H9 (cell line): Measurements from ENCODE around the gene KAT8. TPM values are rescaled to one million over a fixed set of nuclear protein-coding genes. Genes with fewer than 3 reads are reported as not detected.

Experiments used
- DNase-seq: peaks from one replicate; pipeline ENCODE4 v3.0.0-alpha.2; 2017
- H2AFZ ChIP-seq: one replicate; pipeline ENCODE4 v1.6.1; 2013; ENCODE audit warnings: mild to moderate bottlenecking, low read length, control low read depth, moderate library complexity
- H2AK5ac ChIP-seq: 2 replicates; pipeline ENCODE4 v1.6.1; 2013; ENCODE audit warnings: low read length, control low read depth, mixed read lengths; ENCODE audit not compliant: insufficient read length
- H2BK120ac ChIP-seq: one replicate; pipeline ENCODE4 v1.6.1; 2013; ENCODE audit warnings: low read depth, mild to moderate bottlenecking, low read length, control low read depth, inconsistent platforms; ENCODE audit not compliant: poor library complexity, severe bottlenecking
- H2BK12ac ChIP-seq: 2 replicates; pipeline ENCODE4 v1.6.1; 2013; ENCODE audit warnings: low read length, control low read depth, mixed read lengths, low read depth; ENCODE audit not compliant: insufficient read length
- H2BK15ac ChIP-seq: 2 replicates; pipeline ENCODE4 v1.6.1; 2013; ENCODE audit warnings: low read depth, low read length, control low read depth
- H2BK20ac ChIP-seq: one replicate; pipeline ENCODE4 v1.6.1; 2013; ENCODE audit warnings: low read depth, mild to moderate bottlenecking, low read length, control low read depth, inconsistent platforms; ENCODE audit not compliant: poor library complexity, severe bottlenecking
- H2BK5ac ChIP-seq: 2 replicates; pipeline ENCODE4 v1.6.1; 2013; ENCODE audit warnings: low read length, control low read depth, mixed read lengths; ENCODE audit not compliant: insufficient read length
- H3K14ac ChIP-seq: 2 replicates; pipeline ENCODE4 v1.6.1; 2013; ENCODE audit warnings: low read length, control low read depth; ENCODE audit not compliant: insufficient read depth
- H3K18ac ChIP-seq: 2 replicates; pipeline ENCODE4 v1.6.1; 2013; ENCODE audit warnings: low read depth, mild to moderate bottlenecking, mixed read lengths, low read length, control low read depth; ENCODE audit not compliant: insufficient read length
- H3K23ac ChIP-seq: 2 replicates; pipeline ENCODE4 v1.6.1; 2013; ENCODE audit warnings: low read length, control low read depth, mixed read lengths, low read depth; ENCODE audit not compliant: insufficient read length
- H3K23me2 ChIP-seq: 2 replicates; pipeline ENCODE4 v1.6.1; 2013; ENCODE audit warnings: low read depth, mild to moderate bottlenecking, mixed read lengths, low read length, control low read depth; ENCODE audit not compliant: insufficient read length, poor library complexity, severe bottlenecking
- H3K27ac ChIP-seq: 2 replicates; pipeline ENCODE4 v1.5.1; 2013; ENCODE audit warnings: low read length, control low read depth, mixed read lengths, low read depth; ENCODE audit not compliant: insufficient read length
- H3K27me3 ChIP-seq: 2 replicates; pipeline ENCODE4 v1.6.1; 2013; ENCODE audit warnings: low read length, control low read depth, inconsistent platforms; ENCODE audit not compliant: insufficient read depth
- H3K4ac ChIP-seq: 2 replicates; pipeline ENCODE4 v1.6.1; 2013; ENCODE audit warnings: low read depth, mild to moderate bottlenecking, control low read depth, inconsistent platforms, low read length, moderate library complexity
- H3K4me1 ChIP-seq: 2 replicates; pipeline ENCODE4 v1.6.1; 2013; ENCODE audit warnings: low read length, control low read depth, inconsistent platforms; ENCODE audit not compliant: insufficient read depth
- H3K4me2 ChIP-seq: 2 replicates; pipeline ENCODE4 v1.6.1; 2013; ENCODE audit warnings: low read length, control low read depth, mixed read lengths; ENCODE audit not compliant: insufficient read length, insufficient read depth
- H3K56ac ChIP-seq: 2 replicates; pipeline ENCODE4 v1.6.1; 2013; ENCODE audit warnings: low read depth, mild to moderate bottlenecking, mixed read lengths, low read length, control low read depth; ENCODE audit not compliant: insufficient read length
- H3K79me1 ChIP-seq: 2 replicates; pipeline ENCODE4 v1.6.1; 2013; ENCODE audit warnings: low read depth, mild to moderate bottlenecking, moderate library complexity, low read length, control low read depth, inconsistent platforms; ENCODE audit not compliant: insufficient read depth, poor library complexity, severe bottlenecking
- H3K79me2 ChIP-seq: 2 replicates; pipeline ENCODE4 v1.6.1; 2013; ENCODE audit warnings: low read length, control low read depth, inconsistent platforms; ENCODE audit not compliant: insufficient read depth
- H3K9ac ChIP-seq: 2 replicates; pipeline ENCODE4 v1.6.1; 2013; ENCODE audit warnings: low read length, control low read depth, mixed read lengths; ENCODE audit not compliant: insufficient read length; ENCODE audit errors: extremely low read depth
- H3K9me3 ChIP-seq: one replicate; pipeline ENCODE4 v1.6.1; 2013; ENCODE audit warnings: low read depth, low read length, inconsistent platforms; ENCODE audit not compliant: control insufficient read depth
- H3T11ph ChIP-seq: one replicate; pipeline ENCODE4 v1.6.1; 2013; ENCODE audit warnings: mild to moderate bottlenecking, low read length, control low read depth, inconsistent platforms
- H4K20me1 ChIP-seq: one replicate; pipeline ENCODE4 v1.6.1; 2013; ENCODE audit not compliant: control insufficient read depth, insufficient read length, insufficient read depth
- H4K5ac ChIP-seq: 2 replicates; pipeline ENCODE4 v1.6.1; 2013; ENCODE audit warnings: low read depth, mild to moderate bottlenecking, mixed read lengths, low read length, control low read depth; ENCODE audit not compliant: insufficient read length
- H4K8ac ChIP-seq: replicated peaks from 2 replicates; pipeline ENCODE4 v1.6.1; 2013; ENCODE audit warnings: low read length, control low read depth, mixed read lengths, low read depth; ENCODE audit not compliant: insufficient read length
- H4K91ac ChIP-seq: 2 replicates; pipeline ENCODE4 v1.6.1; 2013; ENCODE audit warnings: low read depth, mild to moderate bottlenecking, moderate library complexity, mixed read lengths, low read length, control low read depth; ENCODE audit not compliant: insufficient read length
- H3K27ac Mint-ChIP-seq, 3 experiments: 2 replicates in 2 of 3; 3 replicates in 1 of 3; pipeline ENCODE4 v1.8.0; 2020 to 2021; ENCODE audit warnings: mixed read lengths in 3 of 3, mild to moderate bottlenecking in 1 of 3, moderate library complexity in 1 of 3
- H3K27me3 Mint-ChIP-seq: 2 replicates; pipeline ENCODE4 v1.8.0; 2021; ENCODE audit warnings: low read depth, mild to moderate bottlenecking, moderate library complexity, mixed read lengths
- H3K36me3 Mint-ChIP-seq, 3 experiments: 2 replicates in 2 of 3; 3 replicates in 1 of 3; pipeline ENCODE4 v1.8.0; 2020 to 2021; ENCODE audit warnings: low read depth in 3 of 3, mixed read lengths in 3 of 3; ENCODE audit not compliant: insufficient read depth in 1 of 3
- H3K4me1 Mint-ChIP-seq, 2 experiments: 2 replicates each; pipeline ENCODE4 v1.8.0; 2020; ENCODE audit warnings: mixed read lengths in 2 of 2
- H3K4me3 Mint-ChIP-seq, 2 experiments: 2 replicates in 1 of 2; 3 replicates in 1 of 2; pipeline ENCODE4 v1.8.0; 2020 to 2021; ENCODE audit warnings: mild to moderate bottlenecking in 2 of 2, mixed read lengths in 2 of 2, moderate library complexity in 1 of 2
- H3K9me3 Mint-ChIP-seq, 2 experiments: 2 replicates in 1 of 2; 3 replicates in 1 of 2; pipeline ENCODE4 v1.8.0; 2020; ENCODE audit warnings: mild to moderate bottlenecking in 2 of 2, mixed read lengths in 2 of 2, moderate library complexity in 1 of 2
- WGBS: extraction: QIAGEN DNeasy Blood & Tissue Kit; methylation state at CpG from one replicate; pipeline ENCODE4 v1.1.7; 2013; ENCODE audit warnings: missing lambda C conversion rate, low lambda C conversion rate, mixed read lengths; ENCODE audit not compliant: insufficient read length; ENCODE audit errors: extremely low coverage; 5-methylcytosine and 5-hydroxymethylcytosine counted together
- total RNA-seq: library from RNA; stranded (reverse); gene quantifications from 2 replicates; pipeline ENCODE4 v1.2.1, GENCODE V29; 2021
- TF ChIP-seq, protein P1 (sequence below): fragments of 200-600 bp; sonication (generic); conservative IDR thresholded peaks from 3 replicates; pipeline ENCODE4 v1.8.0; 2021; ENCODE audit warnings: antibody characterized with exemption, mild to moderate bottlenecking

Gene KAT8
- total RNA-seq, 1 experiment from 2014 or later = 52.1 TPM

DNA sequence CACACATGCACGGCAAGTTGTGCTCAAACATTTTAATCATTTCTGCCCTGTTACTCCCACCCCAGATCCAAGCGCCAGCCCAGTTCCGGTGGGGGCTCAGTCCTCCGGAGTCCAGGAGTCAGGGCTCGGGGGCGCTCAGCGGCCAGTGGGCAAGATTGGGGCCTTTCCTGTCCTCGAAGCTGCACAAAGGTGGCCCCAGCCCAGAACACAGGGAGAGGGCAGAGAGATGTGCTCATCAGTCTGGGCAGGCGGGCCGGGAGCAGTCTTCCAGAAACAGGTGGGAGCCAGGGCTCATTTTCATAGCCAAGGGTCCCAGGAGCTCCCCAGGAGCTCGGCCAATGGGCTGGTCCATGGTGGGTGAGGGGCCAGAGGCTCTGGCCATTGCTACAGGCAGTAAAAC lies 14.0 kb downstream of the KAT8 start:
- TF ChIP-seq, protein P1, sequence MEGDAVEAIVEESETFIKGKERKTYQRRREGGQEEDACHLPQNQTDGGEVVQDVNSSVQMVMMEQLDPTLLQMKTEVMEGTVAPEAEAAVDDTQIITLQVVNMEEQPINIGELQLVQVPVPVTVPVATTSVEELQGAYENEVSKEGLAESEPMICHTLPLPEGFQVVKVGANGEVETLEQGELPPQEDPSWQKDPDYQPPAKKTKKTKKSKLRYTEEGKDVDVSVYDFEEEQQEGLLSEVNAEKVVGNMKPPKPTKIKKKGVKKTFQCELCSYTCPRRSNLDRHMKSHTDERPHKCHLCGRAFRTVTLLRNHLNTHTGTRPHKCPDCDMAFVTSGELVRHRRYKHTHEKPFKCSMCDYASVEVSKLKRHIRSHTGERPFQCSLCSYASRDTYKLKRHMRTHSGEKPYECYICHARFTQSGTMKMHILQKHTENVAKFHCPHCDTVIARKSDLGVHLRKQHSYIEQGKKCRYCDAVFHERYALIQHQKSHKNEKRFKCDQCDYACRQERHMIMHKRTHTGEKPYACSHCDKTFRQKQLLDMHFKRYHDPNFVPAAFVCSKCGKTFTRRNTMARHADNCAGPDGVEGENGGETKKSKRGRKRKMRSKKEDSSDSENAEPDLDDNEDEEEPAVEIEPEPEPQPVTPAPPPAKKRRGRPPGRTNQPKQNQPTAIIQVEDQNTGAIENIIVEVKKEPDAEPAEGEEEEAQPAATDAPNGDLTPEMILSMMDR = no peak
- Histone ChIP-seq H3K18ac (no peak overlapping the region), H2BK120ac (no peak overlapping the region), H3K14ac (no peak overlapping the region), H3K4ac (no peak overlapping the region), H4K5ac (no peak overlapping the region), H3K79me1 (peaks cover 5% of the 10 kb centered on the region), H3K4me1 (peaks cover 18% of the 10 kb centered on the region; the same call in 1 of the 2 replicates), H3T11ph (no peak overlapping the region), H3K56ac (no peak overlapping the region), H4K20me1 (no peaks in the 10 kb centered on the region), H3K27ac (no peak overlapping the region), H2BK15ac (no peak overlapping the region), H3K27me3 (no peaks in the 10 kb centered on the region), H2BK12ac (no peak overlapping the region), H3K23ac (no peak overlapping the region), H2AFZ (no peak overlapping the region), H2AK5ac (no peak overlapping the region), H3K79me2 (peaks cover 4% of the 10 kb centered on the region; the same call in 1 of the 2 replicates), H3K23me2 (peaks cover 5% of the 10 kb centered on the region), H3K9ac (no peak overlapping the region), H2BK5ac (no peak overlapping the region), H3K4me2 (no peak overlapping the region), H3K9me3 (no peaks in the 10 kb centered on the region), H4K8ac (no peak overlapping the region), H2BK20ac (no peak overlapping the region), H4K91ac (peak overlapping the region; percentile 16)
- Mint-ChIP-seq H3K9me3 (no peaks in the 10 kb centered on the region; a peak in 1 of 5 replicates), H3K27ac (peak overlapping the region; percentile 82 to 97 (median 84); a peak in 5 of 7 replicates), H3K36me3 (peaks cover 28 to 50% (median 41%) of the 10 kb centered on the region in 3 experiments), H3K27me3 (no peaks in the 10 kb centered on the region), H3K4me3 (peak overlapping the region in 1 of 2 experiments; percentile 54; a peak in 1 of 5 replicates), H3K4me1 (peaks cover 45 to 50% of the 10 kb centered on the region in 2 experiments)
- DNase-seq = no peak
- WGBS = no CpG with 5 or more reads among the region's 11 CpGs
